ENCODE data around the gene SELENOO.

Gene SELENOO

DNA sequence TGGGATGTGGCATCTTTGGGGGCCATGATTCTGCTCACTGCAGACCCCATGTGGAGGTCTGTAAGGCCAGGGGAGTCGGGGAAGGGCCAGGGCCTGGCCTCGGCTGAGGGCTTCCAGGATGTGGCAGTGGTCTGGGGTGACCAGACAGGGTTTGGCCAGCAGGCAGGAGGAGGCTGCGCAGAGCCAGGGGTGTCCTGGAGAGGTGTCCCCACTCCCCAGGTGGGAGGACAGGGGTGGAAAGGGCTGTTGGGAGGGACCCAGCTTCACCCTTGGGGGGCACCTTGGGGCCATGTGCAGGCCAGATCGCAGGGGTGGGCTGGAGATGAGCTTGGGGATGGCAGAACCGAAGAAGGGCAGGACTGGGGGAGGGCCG is 26.8 kb upstream of the SELENOO start:
- Histone ChIP-seq H3K4me1 (ENCODE audit: control insufficient read depth, insufficient read depth, low read length) (peaks cover 7% of the 10 kb centered on the region; the same call in 1 of the 2 replicates), H3K4me3 (ENCODE audit: low read depth, low read length) (no peak overlapping the region), H3K27me3 (ENCODE audit: control insufficient read depth, insufficient read depth, low read length) (peaks cover 27% of the 10 kb centered on the region), H3K9me3 (ENCODE audit: control insufficient read depth, insufficient read depth, low read depth, low read length) (no peaks in the 10 kb centered on the region), H3K36me3 (ENCODE audit: control insufficient read depth, insufficient read depth, low read length) (no peaks in the 10 kb centered on the region), H3K9ac (ENCODE audit: low read length) (no peak overlapping the region), H3K27ac (ENCODE audit: low read depth, low read length) (no peak overlapping the region)

GRCh38 chr22:50174382-50175190 is 26.2 kb upstream of the SELENOO start:
- Histone ChIP-seq H3K4me1 (ENCODE audit: control insufficient read depth, insufficient read depth, low read length) (peaks cover 7% of the 10 kb centered on the region; the same call in 1 of the 2 replicates), H3K9ac (ENCODE audit: low read length) (no peak overlapping the region), H3K36me3 (ENCODE audit: control insufficient read depth, insufficient read depth, low read length) (no peaks in the 10 kb centered on the region), H3K4me3 (ENCODE audit: low read depth, low read length) (no peak overlapping the region), H3K27me3 (ENCODE audit: control insufficient read depth, insufficient read depth, low read length) (peaks cover 21% of the 10 kb centered on the region), H3K27ac (ENCODE audit: low read depth, low read length) (no peak overlapping the region), H3K9me3 (ENCODE audit: control insufficient read depth, insufficient read depth, low read depth, low read length) (no peaks in the 10 kb centered on the region)

DNA sequence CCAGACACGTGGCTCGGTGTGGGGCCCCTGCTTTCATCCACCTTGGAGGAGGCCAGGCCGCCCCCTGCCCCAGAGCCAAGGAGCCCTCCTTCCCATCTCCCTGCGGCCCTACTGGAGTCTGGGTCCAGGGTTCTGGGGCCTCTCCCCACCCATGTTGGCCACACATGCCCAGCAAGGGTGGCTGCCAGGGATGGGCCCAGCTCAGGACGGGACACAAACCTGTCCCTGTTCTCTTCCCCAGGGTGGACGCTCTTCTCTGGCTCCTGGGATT is 25.7 kb upstream of the SELENOO start:
- H3K9me3 ChIP-seq (ENCODE audit: control insufficient read depth, insufficient read depth, low read depth, low read length) = no peaks in the 10 kb centered on the region

GRCh38 chr22:50175921-50176849 is 24.6 kb upstream of the SELENOO start:
- no peaks in the 10 kb centered on the region for H3K36me3 ChIP-seq (ENCODE audit: control insufficient read depth, insufficient read depth, low read length)
- peaks cover 7% of the 10 kb centered on the region; the same call in 1 of the 2 replicates for H3K4me1 ChIP-seq (ENCODE audit: control insufficient read depth, insufficient read depth, low read length)
- H3K4me3 ChIP-seq (ENCODE audit: low read depth, low read length) = no peak overlapping the region
- no peak overlapping the region for H3K9ac ChIP-seq (ENCODE audit: low read length)
- no peaks in the 10 kb centered on the region for H3K9me3 ChIP-seq (ENCODE audit: control insufficient read depth, insufficient read depth, low read depth, low read length)
- peaks cover 13% of the 10 kb centered on the region for H3K27me3 ChIP-seq (ENCODE audit: control insufficient read depth, insufficient read depth, low read length)
- H3K27ac ChIP-seq (ENCODE audit: low read depth, low read length) = no peak overlapping the region

More for the DNA sequence above, 25.7 kb upstream of the SELENOO start:
- Histone ChIP-seq H3K9ac (ENCODE audit: low read length) (no peak overlapping the region), H3K36me3 (ENCODE audit: control insufficient read depth, insufficient read depth, low read length) (no peaks in the 10 kb centered on the region), H3K27me3 (ENCODE audit: control insufficient read depth, insufficient read depth, low read length) (peaks cover 19% of the 10 kb centered on the region), H3K4me1 (ENCODE audit: control insufficient read depth, insufficient read depth, low read length) (peaks cover 7% of the 10 kb centered on the region; the same call in 1 of the 2 replicates), H3K27ac (ENCODE audit: low read depth, low read length) (no peak overlapping the region), H3K4me3 (ENCODE audit: low read depth, low read length) (no peak overlapping the region)

DNA sequence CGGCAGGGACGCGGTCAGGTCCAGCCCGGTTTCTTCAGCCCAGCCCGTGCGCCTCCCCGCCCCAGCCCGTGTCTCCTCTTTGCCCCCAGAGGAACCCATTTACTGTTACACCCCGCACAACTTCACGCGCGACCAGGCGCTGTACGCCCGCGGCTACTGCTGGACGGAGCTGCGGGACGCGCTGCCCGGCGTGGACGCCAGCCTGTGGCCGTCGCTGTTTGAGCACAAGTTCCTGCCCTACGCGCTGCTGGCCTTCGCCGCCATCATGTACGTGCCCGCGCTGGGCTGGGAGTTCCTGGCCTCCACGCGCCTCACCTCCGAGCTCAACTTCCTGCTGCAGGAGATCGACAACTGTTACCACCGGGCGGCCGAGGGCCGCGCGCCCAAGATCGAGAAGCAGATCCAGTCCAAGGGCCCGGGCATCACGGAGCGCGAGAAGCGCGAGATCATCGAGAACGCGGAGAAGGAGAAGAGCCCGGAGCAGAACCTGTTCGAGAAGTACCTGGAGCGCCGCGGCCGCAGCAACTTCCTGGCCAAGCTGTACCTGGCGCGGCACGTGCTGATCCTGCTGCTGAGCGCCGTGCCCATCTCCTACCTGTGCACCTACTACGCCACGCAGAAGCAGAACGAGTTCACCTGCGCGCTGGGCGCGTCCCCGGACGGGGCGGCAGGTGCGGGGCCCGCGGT is 23.8 kb upstream of the SELENOO start:
- H3K4me3 ChIP-seq (ENCODE audit: low read depth, low read length) = no peak overlapping the region
- no peaks in the 10 kb centered on the region for H3K9me3 ChIP-seq (ENCODE audit: control insufficient read depth, insufficient read depth, low read depth, low read length)
- no peak overlapping the region for H3K27ac ChIP-seq (ENCODE audit: low read depth, low read length)
- H3K4me1 ChIP-seq (ENCODE audit: control insufficient read depth, insufficient read depth, low read length) = peaks cover 7% of the 10 kb centered on the region; the same call in 1 of the 2 replicates
- H3K27me3 ChIP-seq (ENCODE audit: control insufficient read depth, insufficient read depth, low read length) = peaks cover 5% of the 10 kb centered on the region; the same call in 1 of the 2 replicates
- H3K36me3 ChIP-seq (ENCODE audit: control insufficient read depth, insufficient read depth, low read length) = no peaks in the 10 kb centered on the region
- H3K9ac ChIP-seq (ENCODE audit: low read length) = no peak overlapping the region

DNA sequence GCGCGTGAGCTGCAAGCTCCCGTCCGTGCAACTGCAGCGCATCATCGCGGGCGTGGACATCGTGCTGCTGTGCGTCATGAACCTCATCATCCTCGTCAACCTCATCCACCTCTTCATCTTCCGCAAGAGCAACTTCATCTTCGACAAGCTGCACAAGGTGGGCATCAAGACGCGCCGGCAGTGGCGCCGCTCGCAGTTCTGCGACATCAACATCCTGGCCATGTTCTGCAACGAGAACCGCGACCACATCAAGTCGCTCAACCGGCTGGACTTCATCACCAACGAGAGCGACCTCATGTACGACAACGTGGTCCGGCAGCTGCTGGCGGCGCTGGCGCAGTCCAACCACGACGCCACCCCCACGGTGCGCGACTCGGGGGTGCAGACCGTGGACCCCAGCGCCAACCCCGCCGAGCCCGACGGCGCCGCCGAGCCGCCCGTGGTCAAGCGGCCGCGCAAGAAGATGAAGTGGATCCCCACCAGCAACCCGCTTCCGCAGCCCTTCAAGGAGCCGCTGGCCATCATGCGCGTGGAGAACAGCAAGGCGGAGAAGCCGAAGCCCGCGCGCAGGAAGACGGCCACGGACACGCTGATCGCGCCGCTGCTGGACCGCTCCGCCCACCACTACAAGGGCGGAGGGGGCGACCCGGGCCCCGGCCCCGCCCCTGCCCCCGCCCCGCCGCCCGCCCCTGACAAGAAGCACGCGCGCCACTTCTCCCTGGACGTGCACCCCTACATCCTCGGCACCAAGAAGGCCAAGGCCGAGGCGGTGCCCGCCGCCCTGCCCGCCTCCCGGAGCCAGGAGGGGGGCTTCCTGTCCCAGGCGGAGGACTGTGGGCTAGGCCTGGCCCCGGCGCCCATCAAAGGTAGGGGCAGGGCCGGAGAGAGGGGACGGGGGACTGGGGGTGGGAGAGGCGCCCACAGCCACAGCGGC is 23.0 kb upstream of the SELENOO start:
- Histone ChIP-seq H3K9ac (ENCODE audit: low read length) (no peak overlapping the region), H3K4me3 (ENCODE audit: low read depth, low read length) (no peak overlapping the region; the same call in 1 of the 2 replicates), H3K36me3 (ENCODE audit: control insufficient read depth, insufficient read depth, low read length) (no peaks in the 10 kb centered on the region), H3K27me3 (ENCODE audit: control insufficient read depth, insufficient read depth, low read length) (no peaks in the 10 kb centered on the region; the same call in 1 of the 2 replicates), H3K4me1 (ENCODE audit: control insufficient read depth, insufficient read depth, low read length) (peaks cover 7% of the 10 kb centered on the region; the same call in 1 of the 2 replicates), H3K27ac (ENCODE audit: low read depth, low read length) (no peak overlapping the region), H3K9me3 (ENCODE audit: control insufficient read depth, insufficient read depth, low read depth, low read length) (no peaks in the 10 kb centered on the region)

GRCh38 chr22:50178471-50178864 is 22.3 kb upstream of the SELENOO start:
- no peak overlapping the region for H3K9ac ChIP-seq (ENCODE audit: low read length)
- H3K27me3 ChIP-seq (ENCODE audit: control insufficient read depth, insufficient read depth, low read length) = no peaks in the 10 kb centered on the region
- no peak overlapping the region for H3K4me3 ChIP-seq (ENCODE audit: low read depth, low read length)
- no peaks in the 10 kb centered on the region for H3K9me3 ChIP-seq (ENCODE audit: control insufficient read depth, insufficient read depth, low read depth, low read length)
- no peak overlapping the region for H3K27ac ChIP-seq (ENCODE audit: low read depth, low read length)
- peaks cover 7% of the 10 kb centered on the region; the same call in 1 of the 2 replicates for H3K4me1 ChIP-seq (ENCODE audit: control insufficient read depth, insufficient read depth, low read length)
- H3K36me3 ChIP-seq (ENCODE audit: control insufficient read depth, insufficient read depth, low read length) = no peaks in the 10 kb centered on the region

DNA sequence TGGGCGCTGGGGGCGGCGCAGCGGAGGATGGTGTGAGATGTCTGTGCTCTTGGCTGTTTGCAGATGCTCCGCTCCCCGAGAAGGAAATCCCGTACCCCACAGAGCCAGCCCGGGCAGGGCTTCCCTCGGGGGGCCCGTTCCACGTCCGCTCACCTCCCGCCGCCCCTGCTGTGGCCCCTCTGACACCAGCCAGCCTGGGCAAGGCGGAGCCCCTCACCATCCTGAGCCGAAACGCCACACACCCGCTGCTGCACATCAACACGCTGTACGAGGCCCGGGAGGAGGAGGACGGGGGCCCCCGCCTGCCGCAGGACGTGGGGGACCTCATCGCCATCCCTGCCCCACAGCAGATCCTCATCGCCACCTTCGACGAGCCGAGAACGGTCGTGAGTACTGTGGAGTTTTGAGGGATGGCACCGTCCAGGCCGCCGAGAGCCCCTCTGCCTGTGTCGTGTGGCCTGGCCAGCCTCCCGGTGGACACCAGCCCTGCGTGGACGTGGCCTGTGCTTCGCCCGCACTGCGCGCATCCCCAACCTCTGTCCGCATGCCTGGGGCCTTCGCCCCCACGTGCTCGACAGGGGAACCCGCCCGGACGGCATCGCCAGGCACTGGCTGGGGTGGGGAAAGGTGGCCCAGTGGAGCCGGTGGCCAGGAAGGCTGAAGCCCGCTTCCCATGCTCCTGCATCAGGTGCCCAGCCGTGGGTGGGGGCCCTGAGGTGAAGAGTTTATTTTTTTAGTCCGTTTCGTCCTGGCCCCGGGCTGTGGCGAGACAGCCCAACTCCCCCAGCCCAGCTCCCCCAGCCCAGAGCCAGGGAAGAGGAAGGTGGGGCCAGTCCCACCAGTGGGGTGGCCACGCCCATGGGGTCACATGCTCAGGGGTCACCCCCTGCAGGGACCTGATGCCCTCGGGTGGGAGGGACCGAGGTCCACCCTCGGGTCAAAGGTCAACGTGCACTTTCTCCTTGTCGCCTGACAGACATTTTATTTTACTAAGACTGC is 21.6 kb upstream of the SELENOO start:
- Histone ChIP-seq H3K9ac (ENCODE audit: low read length) (no peak overlapping the region), H3K9me3 (ENCODE audit: control insufficient read depth, insufficient read depth, low read depth, low read length) (no peaks in the 10 kb centered on the region), H3K4me3 (ENCODE audit: low read depth, low read length) (no peak overlapping the region), H3K27me3 (ENCODE audit: control insufficient read depth, insufficient read depth, low read length) (no peaks in the 10 kb centered on the region), H3K4me1 (ENCODE audit: control insufficient read depth, insufficient read depth, low read length) (peaks cover 13% of the 10 kb centered on the region; the same call in 1 of the 2 replicates), H3K27ac (ENCODE audit: low read depth, low read length) (no peak overlapping the region), H3K36me3 (ENCODE audit: control insufficient read depth, insufficient read depth, low read length) (no peaks in the 10 kb centered on the region)

- no peak overlapping the region for H3K9ac ChIP-seq (ENCODE audit: low read length)
- no peak overlapping the region for H3K4me3 ChIP-seq (ENCODE audit: low read depth, low read length)
- H3K4me1 ChIP-seq (ENCODE audit: control insufficient read depth, insufficient read depth, low read length) = peaks cover 18% of the 10 kb centered on the region; the same call in 1 of the 2 replicates
- no peak overlapping the region for H3K27ac ChIP-seq (ENCODE audit: low read depth, low read length)
- no peaks in the 10 kb centered on the region for H3K36me3 ChIP-seq (ENCODE audit: control insufficient read depth, insufficient read depth, low read length)
- no peaks in the 10 kb centered on the region for H3K9me3 ChIP-seq (ENCODE audit: control insufficient read depth, insufficient read depth, low read depth, low read length)
- no peaks in the 10 kb centered on the region for H3K27me3 ChIP-seq (ENCODE audit: control insufficient read depth, insufficient read depth, low read length)
Observed at GRCh38 chr22:50179937-50180726, 20.7 kb upstream of the SELENOO start.

Measured in HUES6 (cell line).